Right lobe of liver (tissue), 4 donors: ENCODE results near the gene UBE2QL1.

Source experiments
- POLR2A ChIP-seq: fragments of 450-650 bp; IDR thresholded peaks from one replicate; pipeline ENCODE4 v1.6.1; 2017; ENCODE audit warnings: antibody characterized with exemption, mild to moderate bottlenecking
- TF ChIP-seq, protein P1 (sequence below), 4 donors: fragments of 200-600 bp in 3 of 4; fragments of 450-650 bp in 1 of 4; IDR thresholded peaks; one replicate each; pipeline versions ENCODE4 v1.5.1 to v1.8.0; 2016 to 2022; ENCODE audit warnings: antibody characterized with exemption in 4 of 4, mild to moderate bottlenecking in 2 of 4
- donor health status: DM: no; HTN: no; CAD: no.
- donor health status: DM: no; HTN: no; CAD: no.
- donor health status: DM: no; HTN: yes; CAD: no.

DNA sequence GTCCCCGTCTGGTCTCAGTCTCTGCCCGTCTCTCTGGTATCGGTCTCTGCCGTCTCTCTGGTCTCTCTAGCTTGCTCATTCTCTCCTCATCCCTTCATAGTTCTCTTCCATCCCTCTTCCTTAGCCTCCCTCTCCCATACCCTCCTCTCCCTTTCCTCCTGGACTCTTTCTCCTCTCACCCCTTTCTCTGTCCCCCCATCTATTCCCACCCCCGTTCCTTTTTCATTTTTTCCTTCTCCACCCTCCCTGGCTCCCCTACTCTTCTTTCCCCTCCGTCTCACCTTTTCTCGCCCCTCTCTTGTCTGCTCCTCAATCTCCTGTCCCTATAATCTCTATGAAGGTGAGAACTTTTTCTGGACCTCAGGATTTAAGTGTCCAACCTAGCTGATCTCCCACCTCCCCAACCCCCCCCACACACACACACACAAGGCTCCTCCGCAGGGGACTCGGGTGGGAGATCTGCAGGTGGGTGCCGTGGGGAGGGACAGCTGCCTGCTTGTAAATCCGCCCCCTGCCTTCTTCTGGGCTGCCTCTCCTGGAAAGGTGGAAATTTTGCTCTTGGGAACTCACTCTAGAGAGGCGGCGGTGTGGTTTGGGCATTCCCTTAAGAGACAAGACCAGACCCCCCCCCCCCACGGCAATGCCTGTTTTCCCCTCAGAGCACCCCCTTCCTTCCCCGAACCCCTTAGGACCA, 953 bp downstream of the UBE2QL1 start:
- TF ChIP-seq, protein P1, sequence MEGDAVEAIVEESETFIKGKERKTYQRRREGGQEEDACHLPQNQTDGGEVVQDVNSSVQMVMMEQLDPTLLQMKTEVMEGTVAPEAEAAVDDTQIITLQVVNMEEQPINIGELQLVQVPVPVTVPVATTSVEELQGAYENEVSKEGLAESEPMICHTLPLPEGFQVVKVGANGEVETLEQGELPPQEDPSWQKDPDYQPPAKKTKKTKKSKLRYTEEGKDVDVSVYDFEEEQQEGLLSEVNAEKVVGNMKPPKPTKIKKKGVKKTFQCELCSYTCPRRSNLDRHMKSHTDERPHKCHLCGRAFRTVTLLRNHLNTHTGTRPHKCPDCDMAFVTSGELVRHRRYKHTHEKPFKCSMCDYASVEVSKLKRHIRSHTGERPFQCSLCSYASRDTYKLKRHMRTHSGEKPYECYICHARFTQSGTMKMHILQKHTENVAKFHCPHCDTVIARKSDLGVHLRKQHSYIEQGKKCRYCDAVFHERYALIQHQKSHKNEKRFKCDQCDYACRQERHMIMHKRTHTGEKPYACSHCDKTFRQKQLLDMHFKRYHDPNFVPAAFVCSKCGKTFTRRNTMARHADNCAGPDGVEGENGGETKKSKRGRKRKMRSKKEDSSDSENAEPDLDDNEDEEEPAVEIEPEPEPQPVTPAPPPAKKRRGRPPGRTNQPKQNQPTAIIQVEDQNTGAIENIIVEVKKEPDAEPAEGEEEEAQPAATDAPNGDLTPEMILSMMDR (IDR thresholded peaks at IDR 0.05), result no peak
- TF ChIP-seq POLR2A, result no peak
